ENCODE results near the gene CDX2.

GRCh38 chr13:27942972-27943371 lies 26.1 kb downstream of the CDX2 start:
- TF ChIP-seq EZH2phosphoT487 (IDR thresholded peaks at IDR 0.05; ENCODE audit: borderline replicate concordance, low read length) (no peak), CTCF (IDR thresholded peaks at IDR 0.05; ENCODE audit: low read depth, low read length, poor library complexity, severe bottlenecking) (no peak)
